GM04503 (cell line): ENCODE data around the gene POTEH.
"Not testable (repeated sequence)": the region's sequence is repeated elsewhere in the genome, so short reads cannot be mapped to it uniquely, and the experiment has no call there.

Experiments used
- DNase-seq: peaks from one replicate; pipeline ENCODE4 v3.0.0-alpha.2; 2012; ENCODE audit warnings: low read depth

The POTEH gene

DNA sequence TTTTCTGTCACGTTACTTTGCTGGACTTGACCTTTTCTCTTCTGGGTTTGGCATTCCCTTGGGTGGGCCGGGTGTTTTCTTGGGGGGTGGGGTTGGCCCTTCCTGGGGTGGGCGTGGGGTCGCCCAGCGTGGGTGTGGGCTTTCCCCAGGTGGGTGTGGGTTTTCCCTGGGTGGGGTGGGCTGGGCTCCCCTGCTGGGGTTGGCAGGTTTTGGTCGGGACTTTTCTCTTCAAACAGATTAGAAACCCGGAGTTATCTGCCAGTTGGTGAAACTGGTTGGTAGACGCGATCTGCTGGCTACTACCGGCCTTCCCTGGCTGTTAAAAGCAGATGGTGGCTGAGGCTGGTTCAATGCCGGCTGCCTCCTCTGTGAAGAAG is at the start of gene POTEH:
TSS of gene POTEH (plus strand) at position 278 of the 377 bp plus-strand sequence. CDS start at position 330, 52 bp downstream.
- DNase-seq = not testable (repeated sequence)

DNA sequence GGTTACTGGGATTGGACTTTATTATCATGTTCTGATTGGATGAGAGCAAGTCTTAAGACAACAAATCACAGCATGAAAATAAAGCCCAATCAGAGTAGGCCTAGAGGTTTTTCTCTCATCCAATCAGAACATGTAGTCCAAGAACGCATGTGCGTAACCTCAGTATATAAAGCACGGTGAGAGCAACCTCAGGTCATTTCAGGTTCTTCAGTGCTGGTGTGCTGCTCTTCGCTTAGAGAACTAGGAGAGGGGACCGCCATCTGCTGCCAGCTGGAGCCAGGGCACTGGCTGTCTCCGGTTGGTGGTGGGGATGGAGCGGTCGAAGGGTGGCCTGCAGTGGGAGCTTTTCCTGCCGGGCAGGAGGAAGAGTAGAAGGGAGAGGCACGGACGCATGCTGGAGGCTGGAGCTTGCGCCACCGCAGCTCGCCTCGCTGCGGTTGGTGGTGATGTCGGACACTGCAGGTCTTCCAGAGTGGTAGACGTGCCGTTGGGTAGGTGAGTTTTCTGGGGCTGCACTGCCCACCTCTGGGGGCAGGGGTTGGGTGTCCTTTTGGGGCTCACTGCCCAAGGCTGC is 47.5 kb upstream of the POTEH start:
- not testable (repeated sequence) for DNase-seq

DNA sequence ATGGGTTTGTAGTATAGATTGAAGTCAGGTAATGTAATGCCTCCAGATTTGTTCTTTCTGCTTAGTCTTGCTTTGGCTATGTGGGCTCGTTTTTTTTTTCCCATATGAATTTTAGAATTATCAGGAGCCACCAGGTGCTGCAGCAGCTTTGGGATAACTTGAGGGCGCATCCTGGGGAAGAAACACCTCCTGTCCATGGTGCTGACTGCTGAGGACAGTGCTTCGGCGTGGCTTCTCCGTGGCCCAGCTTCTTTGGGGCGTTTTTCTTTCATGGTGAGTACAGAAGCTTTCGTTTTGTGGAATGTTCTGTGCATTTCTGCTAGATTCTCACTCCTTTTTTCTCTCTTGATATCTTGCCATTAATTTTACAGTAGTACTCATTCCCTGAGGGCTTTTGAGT is 37.9 kb upstream of the POTEH start:
- not testable (repeated sequence) for DNase-seq

DNA sequence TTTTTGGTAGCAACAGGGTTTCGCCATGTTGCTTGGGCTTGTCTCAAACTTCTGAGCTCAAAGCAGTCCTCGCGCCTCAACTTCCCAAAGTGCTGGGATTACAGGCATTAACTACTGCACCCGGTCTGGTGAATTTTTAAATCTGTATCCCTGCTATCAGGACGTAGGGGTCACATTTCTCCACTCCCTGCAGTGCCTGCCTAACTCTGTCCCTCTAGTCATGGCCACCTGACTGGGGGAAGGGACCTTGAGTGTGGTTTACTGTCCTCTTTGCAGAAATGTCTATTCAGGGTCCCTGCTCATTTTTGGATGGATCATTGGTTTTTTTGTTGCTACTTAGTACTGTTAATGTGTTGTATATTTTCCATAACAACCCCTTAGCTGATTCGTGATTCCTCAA is 37.1 kb upstream of the POTEH start:
- DNase-seq = not testable (repeated sequence)

DNA sequence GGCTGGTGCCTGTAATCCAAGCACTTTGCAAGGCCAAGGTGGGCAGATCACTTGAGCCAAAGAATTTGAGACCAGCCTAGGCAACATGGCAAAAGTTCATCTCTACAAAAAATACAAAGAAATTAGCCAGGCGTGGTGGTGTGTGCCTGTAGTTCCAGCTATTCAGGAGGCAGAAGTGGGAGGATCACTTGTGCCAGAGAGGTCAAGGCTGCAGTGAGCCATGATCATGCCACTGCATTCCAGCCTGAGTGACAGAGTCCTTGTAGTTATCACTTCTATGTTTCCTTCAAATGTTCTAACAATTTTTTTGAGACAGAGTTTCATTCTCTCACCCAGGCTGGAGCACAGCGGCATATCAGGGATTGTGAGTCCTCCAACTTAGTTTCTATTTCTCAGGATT is 36.6 kb upstream of the POTEH start:
- not testable (repeated sequence) for DNase-seq

DNA sequence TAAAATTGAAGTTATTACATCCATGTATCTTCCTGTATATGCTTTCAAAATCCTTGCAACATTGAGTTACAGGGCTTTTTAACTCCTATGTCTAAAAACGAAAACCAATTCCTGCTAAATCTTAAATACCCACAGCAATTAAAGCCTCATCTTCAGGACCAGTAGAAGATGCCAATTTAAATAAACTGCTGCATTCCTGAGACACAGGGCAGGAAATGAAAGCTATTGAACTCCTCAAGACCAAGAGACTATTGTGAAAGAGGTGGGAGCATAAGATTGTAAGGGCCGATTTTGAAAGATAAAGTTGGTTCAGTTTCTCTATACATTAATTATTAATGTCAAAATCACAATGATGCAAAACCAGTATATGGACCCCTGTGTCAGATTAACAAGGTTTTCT is 28.7 kb upstream of the POTEH start:
- not testable (repeated sequence) for DNase-seq

DNA sequence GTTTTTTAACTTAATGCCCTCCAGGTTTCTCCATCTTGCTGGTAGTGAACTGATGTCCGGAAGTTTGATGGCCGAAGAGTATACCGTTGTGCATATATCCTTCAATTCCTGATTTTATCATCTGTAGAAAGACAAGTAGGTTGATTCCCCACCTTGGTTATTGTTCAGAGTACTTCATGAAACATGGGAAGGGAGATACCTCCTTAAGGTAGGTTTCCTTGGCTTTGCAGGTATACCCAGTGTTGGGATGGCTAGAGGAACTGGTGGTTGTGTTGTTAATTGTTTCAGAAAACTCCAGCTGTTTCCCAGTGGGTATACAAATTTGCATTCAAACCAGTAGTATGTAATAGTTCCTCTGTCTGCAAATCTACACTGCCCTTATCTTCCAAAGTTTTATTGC is 25.1 kb upstream of the POTEH start:
- not testable (repeated sequence) for DNase-seq

DNA sequence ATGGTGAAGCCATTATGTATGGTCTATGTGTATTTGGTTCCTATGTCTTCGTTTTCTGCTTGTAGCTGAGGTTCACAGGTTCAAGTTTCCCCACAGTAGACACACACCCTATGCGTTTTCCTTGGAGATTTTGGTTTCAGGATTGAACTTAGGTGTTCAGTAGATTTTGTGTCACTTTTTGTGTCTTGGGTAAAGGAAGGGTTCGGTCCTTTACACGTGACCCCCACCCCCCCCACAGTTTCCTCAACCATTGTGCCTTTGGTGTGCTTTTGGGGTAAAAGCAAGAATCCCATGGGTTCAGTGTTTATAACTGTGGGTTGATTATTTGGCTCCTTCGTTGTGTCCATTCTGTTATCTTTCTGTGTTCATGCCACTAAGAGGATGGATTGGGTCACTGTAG is 24.3 kb upstream of the POTEH start:
- not testable (repeated sequence) for DNase-seq

DNA sequence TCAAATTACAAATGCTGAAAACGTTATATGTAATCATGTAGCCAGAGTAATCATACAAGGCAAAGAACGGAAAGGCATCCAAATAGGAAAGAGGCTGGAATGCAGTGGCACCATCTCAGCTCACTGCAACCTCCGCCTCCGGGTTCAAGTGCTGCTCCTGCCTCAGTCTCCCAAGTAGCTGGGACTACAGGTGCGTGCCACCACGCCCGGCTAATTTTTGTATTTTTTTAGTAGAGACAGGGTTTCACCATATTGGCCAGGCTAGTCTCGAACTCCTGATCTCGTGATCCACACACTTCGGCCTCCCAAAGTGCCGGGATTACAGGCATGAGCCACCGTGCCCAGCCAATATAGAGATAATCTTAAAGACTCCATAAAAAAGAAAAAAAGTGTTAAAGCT is 20.4 kb upstream of the POTEH start:
- not testable (repeated sequence) for DNase-seq

DNA sequence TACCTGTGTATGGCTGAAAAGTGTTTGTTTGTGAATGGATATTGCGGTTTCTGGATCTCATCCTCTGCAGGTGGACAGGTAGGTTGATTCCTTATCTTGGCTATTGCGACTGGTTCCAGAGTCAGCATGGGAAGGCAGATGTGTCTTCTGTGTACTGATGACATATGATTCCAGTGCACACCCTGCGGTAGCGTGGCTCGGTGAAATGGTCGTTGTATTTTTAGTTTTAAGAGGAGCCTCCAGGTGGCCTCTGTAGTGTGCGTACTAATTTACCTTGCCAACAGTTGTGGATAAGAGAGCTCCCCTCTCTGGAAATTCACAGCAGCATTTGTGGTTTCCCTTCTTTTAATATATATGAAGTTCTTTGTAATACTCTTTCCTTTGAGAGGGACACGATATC is 10.1 kb upstream of the POTEH start:
- not testable (repeated sequence) for DNase-seq

DNA sequence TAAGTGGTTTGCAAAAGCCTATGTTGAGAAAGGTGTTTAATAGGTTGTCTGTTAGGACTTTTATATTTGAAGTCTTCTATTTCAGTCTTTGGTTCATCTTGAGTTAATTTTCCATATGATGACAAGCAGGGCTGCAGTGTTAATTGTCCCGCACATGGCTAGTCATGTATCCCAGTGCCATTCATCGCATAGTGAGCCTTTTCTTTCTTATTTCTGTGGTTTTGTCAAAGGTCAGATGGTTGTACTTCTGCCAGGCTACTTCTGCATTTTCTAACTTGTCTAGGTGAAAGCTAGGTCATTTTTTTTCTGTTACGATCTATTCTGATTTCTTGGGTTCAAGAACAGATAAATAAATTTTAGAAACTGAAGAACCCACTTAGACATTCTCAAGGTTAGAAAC is 5.7 kb upstream of the POTEH start:
- DNase-seq = not testable (repeated sequence)

DNA sequence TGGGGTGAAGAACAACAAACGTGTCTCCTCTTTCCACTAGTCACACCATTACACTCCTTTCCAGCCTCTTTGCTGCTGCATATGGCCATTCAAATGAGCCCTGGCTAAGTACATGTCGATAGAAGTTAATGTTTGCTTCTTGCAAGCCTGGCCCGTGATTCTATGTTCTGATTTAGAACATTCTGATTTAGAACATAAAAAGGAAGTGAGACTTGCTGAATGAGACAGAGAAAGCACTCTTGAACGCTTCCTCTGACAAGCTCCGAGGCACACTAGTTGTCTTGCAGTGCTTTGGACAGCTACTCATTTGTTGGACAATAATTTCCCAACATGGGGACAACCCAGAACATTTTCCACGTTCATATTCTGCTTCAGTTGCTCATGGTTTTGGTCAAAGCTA is 5.1 kb upstream of the POTEH start:
- not testable (repeated sequence) for DNase-seq

DNA sequence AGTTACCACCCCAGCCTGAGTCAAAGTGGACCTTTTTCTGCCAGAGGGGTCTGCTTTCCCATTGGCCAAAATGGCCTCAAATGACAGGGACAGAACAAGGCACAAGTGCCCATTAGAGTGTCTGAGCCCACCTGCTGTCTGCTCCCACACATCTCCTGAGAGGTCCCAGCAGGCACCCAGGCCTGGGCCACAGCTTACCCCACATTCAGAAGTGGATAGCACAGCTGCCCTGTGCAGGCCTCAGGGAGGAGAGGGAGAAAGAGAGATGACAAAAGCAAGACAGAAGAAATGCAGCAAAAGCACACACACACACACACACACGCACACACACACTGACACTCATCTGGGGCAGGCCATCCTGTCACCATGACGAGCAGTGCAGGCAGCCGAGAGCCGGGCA is 4.2 kb upstream of the POTEH start:
- DNase-seq = not testable (repeated sequence)

DNA sequence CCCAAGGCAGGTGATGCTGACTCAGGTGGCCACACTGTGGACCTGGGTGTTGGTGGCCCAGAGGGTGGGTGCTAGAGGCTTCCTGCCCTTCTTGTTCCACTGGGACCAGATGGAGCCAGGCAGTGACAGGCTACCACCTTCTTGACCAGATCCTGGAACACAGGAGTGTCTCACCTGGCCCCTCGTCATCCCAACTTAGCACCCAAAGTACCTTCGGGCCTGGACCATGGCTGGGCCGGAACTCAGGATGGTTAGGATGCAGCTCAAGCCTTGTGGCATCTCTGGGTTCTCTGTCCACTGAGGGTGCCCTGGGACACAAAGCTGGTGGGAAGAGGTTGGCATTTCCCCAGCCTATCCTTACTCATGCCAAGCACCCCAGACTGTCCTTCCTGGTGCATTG is 2.7 kb upstream of the POTEH start:
- DNase-seq = not testable (repeated sequence)

DNA sequence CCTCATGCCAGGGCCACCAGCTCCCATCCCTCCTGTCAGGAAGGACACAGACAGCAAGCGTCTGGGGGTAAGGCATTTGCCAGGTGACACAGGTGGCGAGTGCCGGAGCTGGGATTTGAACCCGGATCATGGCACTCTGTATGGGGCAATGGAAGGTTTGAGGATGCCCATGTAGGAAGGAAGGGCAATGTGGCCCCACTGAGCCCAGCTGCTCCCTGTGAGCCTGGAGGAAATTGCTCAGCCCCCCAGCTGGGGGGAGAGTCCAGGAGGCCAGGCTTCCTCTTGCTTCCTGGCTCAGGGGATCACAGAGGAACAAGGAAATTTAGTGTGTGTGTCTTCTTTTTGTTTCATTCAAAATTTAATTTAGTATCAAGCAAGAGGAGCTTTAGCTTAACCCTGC is 2.1 kb upstream of the POTEH start:
- DNase-seq = not testable (repeated sequence)

DNA sequence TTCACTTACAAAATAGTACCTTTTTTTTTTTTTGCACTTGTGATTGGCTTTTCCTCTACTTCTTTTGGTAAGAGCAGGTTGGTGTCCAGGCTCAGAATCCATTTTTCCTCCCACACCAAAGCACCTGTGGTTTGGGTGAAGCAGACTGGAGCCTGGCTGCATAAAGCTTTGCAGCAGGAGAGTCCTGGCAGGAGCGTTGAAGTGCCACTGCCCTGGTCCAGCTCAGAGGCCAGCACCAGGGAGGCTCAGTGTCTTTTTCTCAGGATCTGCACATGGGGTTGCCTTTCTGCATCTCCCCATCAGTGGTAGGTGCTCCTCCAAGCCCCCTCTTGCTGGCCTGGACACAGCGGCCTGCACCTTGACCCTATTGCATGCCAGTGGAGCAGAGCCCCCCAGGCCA is 1.7 kb upstream of the POTEH start:
- DNase-seq = not testable (repeated sequence)

DNA sequence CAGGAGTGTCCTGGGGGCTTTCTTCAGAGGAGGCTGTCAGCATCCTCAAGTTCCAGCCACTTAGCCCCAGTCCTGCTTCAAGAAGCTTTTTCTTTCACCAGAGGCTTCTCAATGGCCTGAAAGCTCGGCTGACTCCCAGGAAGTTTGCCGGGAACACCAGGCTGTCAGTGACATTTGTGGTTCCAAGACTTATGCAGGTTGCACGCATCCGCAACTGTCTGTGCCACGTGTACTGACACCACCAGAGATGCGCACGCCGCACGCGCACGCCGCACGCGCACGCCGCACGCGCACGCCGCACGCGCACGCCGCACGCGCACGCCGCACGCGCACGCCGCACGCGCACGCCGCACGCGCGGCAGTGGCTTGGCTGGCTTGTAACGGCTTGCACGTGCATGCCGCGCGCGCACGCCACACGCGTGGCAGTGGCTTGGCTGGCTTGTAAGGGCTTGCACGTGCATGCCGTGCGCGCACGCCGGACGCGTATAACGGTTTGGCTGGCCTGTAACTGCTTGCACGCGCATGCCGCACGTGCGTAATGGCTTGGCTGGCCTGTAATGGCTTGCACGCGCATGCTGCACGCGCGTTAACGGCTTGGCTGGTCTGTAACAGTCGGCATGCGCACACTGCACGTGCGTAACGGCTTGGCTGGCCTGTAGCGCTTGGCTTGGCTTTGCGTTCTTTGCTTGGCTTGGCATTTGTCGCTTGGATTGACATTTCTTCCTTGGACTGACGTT is 646 bp upstream of the POTEH start:
- not testable (repeated sequence) for DNase-seq

DNA sequence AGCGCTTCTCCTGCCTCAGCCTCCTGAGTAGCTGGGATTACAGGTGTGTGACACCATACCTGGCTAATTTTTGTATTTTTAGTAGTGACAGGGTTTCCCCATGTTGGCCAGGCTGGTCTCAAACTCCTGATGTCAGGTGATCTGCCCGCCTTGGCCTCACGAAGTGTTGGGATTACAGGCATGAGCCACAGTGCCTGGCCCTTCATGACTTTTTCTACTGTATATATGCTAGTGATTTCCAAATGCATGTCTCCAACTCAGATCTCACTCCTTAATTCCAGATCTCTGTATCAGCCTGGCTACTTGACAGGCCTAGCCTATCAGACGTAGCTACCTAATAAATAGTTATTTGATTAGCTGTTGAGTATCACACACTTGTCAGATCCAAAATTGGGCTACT is 23.8 kb downstream of the POTEH start:
- not testable (repeated sequence) for DNase-seq

DNA sequence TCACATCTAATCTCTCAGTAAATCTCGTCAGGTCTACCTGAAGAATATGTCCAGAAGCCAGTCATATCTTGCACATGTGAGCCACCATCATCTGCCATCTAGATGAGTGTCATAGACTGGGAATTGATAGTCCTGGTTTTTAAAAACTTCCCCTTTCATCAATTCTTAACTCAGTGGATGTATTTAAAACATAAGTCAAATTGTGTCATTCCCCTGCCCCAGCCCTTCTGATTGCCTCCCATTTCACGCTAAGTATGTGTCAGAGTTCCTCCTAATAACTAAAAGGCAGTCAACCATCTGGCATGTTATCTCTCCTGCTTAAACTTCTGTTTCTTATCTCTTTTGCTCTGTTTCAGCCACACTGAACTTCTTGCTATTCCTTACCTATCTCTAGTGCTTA is 24.3 kb downstream of the POTEH start:
- DNase-seq = not testable (repeated sequence)

DNA sequence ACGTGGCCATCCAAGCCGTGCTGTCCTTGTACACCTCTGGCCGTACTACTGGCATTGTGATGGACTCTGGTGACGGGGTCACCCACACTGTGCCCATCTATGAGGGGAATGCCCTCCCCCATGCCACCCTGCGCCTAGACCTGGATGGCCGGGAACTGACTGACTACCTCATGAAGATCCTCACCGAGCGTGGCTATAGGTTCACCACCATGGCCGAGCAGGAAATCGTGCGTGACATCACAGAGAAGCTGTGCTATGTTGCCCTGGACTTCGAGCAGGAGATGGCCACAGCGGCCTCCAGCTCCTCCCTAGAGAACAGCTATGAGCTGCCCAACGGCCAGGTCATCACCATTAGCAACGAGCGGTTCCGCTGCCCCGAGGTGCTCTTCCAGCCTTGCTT is 32.1 kb downstream of the POTEH start:
- not testable (repeated sequence) for DNase-seq

DNA sequence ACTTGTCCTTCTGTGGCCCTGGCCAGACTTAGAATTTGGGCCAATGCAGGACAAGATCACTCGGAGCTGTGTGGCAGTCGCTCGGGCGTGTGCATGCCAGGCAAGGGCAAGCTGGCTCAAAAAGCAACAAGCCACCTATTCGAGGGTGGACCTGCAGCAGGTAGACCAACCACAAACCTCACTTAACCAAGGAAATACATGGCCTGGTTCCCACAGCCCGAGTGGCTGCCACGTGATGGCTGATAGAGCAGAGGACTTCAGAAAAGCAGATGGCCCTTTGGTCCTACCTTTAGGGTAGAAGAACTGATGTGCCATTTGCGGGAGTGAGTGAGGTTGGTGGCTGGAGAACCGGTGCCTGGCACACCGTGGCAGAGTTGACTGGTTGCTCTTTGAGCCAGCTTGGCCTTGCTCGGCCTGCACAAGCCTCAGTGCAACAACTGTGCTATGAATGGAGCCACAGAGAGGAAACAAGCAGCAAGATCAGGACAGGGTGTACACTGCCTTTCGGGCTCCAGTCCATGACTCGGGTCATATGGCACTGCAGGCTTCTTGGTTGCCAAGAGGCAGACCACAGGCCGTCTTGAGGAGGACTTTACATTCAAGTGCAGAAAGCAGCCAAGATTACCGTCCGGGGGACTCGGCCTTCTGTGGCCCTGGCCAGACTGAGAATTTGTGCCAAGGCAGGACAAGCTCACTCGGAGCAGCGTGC is 39.5 kb downstream of the POTEH start:
- DNase-seq = not testable (repeated sequence)

DNA sequence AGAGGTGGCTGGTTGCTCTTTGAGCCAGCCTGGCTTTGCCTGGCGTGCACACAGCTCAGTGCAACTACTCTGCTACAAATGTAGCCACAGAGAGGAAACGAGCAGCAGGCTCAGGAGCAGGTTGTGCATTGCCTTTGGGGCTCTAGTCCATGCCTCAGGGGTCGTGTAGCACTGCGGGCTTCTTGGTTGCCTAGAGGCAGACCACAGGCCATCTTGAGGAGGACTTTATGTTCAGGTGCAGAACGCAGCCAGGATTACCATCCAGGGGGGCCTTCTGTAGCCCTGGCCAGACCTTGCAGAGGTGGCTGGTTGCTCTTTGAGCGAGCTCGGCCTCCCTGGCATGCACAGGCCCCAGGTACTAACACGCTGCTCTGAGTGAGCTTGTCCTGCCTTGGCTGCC is 41.2 kb downstream of the POTEH start:
- DNase-seq = not testable (repeated sequence)

DNA sequence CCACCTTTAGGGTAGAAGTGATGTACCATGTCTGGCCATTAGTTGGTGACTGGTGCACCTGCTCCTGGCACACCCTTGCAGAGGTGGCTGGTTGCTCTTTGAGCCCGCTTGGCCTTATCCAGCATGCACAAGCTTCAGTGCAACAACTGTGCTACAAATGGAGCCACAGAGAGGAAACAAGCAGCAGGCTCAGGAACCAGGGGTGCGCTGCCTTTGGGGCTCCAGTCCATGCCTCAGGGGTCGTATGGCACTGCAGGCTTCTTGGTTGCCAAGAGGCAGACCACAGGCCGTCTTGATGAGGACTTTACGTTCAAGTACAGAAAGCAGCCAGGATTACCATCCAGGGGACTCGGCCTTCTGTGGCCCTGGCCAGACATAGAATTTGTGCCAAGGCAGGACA is 44.6 kb downstream of the POTEH start:
- not testable (repeated sequence) for DNase-seq
